ENCODE results near the gene SNRNP200. TPM values are rescaled to one million over a fixed set of nuclear protein-coding genes. Genes with fewer than 3 reads are reported as not detected.
A peak's percentile ranks its signal among the peaks of the same experiment; 100 is the strongest.

SNRNP200 gene
- total RNA-seq, 2 experiments from 2014 or later, result 79.3 to 216 TPM

- peak overlapping the region; percentile 86 for H3K4me2 ChIP-seq (ENCODE audit: low read length)
- peak; percentile 79 for DNase-seq (ENCODE audit: low spot score)
- H2AFZ ChIP-seq (ENCODE audit: low read length), result peak overlapping the region; percentile 48; the same call in 1 of the 2 replicates
- no peaks in the 10 kb centered on the region for H3K79me2 ChIP-seq (ENCODE audit: insufficient read depth, low read depth, low read length)
- no peaks in the 10 kb centered on the region for H4K20me1 ChIP-seq (ENCODE audit: insufficient read depth, low read length)
- peak overlapping the region; percentile 89 for H3K27ac ChIP-seq (ENCODE audit: low read depth, low read length, poor library complexity, severe bottlenecking)
- peaks cover 3% of the 10 kb centered on the region for H3K36me3 ChIP-seq (ENCODE audit: insufficient read depth, low read length)
- no peaks in the 10 kb centered on the region for H3K9me3 ChIP-seq (ENCODE audit: low read length)
- H3K4me3 ChIP-seq (ENCODE audit: low read depth, low read length, poor library complexity, severe bottlenecking), result peak overlapping the region; percentile 58
- ChIA-PET POLR2A (interaction anchor here (0.6 to 5.2 kb wide), 13 partner anchors 9 to 525 kb away, joined by 3 to 25 read pairs (median 5); partner anchors contain the start of gene STARD7), CTCF (ENCODE audit: unreplicated experiment) (interaction anchor here (0.8 to 1.5 kb wide), 3 partner anchors 23 to 94 kb away, joined by 3 read pairs; no protein-coding TSS in a partner anchor)
- TF ChIP-seq CTCF (conservative IDR thresholded peaks at IDR 0.05; ENCODE audit: low read length) (no peak), EZH2phosphoT487 (IDR thresholded peaks at IDR 0.05; ENCODE audit: borderline replicate concordance, low read depth, low read length) (no peak)
- intact Hi-C loops (cut with micrococcal nuclease; ENCODE audit: unreplicated experiment), result loop anchor here (1.0 to 5.0 kb wide), 3 partner anchors 23 to 100 kb away; partner anchors contain the start of gene TMEM127
- H3K4me1 ChIP-seq (ENCODE audit: insufficient read depth, low read length, poor library complexity, severe bottlenecking), result peaks cover 64% of the 10 kb centered on the region
- TSS peak; percentile 58 for BruUV-seq (replicated peaks)
- H3K9me2 ChIP-seq (ENCODE audit: insufficient read depth, low read length), result no peaks in the 10 kb centered on the region
Observed at GRCh38 chr2:96241900-96242611, 63.3 kb downstream of the SNRNP200 start.

GRCh38 chr2:96241227-96241626, 64.1 kb downstream of the SNRNP200 start:
- H3K36me3 ChIP-seq (ENCODE audit: insufficient read depth, low read length), result peaks cover 3% of the 10 kb centered on the region
- CTCF ChIA-PET (ENCODE audit: unreplicated experiment), result interaction anchor here (0.8 to 1.5 kb wide), 4 partner anchors 10 to 95 kb away, joined by 3 to 4 read pairs (median 3); no protein-coding TSS in a partner anchor
- H4K20me1 ChIP-seq (ENCODE audit: insufficient read depth, low read length), result no peaks in the 10 kb centered on the region
- H3K4me1 ChIP-seq (ENCODE audit: insufficient read depth, low read length, poor library complexity, severe bottlenecking), result peaks cover 58% of the 10 kb centered on the region
- H3K9me3 ChIP-seq (ENCODE audit: low read length), result no peaks in the 10 kb centered on the region
- BruUV-seq (replicated peaks), result no TSS peak
- TF ChIP-seq EZH2phosphoT487 (IDR thresholded peaks at IDR 0.05; ENCODE audit: borderline replicate concordance, low read depth, low read length), result no peak
- peak; percentile 71 for TF ChIP-seq CTCF (conservative IDR thresholded peaks at IDR 0.05; ENCODE audit: low read length)
- POLR2A ChIA-PET, result interaction anchor here (0.6 to 5.2 kb wide), 11 partner anchors 8 to 526 kb away, joined by 3 to 25 read pairs (median 5); partner anchors contain the start of gene STARD7
- H2AFZ ChIP-seq (ENCODE audit: low read length), result peak overlapping the region; percentile 48; the same call in 1 of the 2 replicates
- intact Hi-C loops (cut with micrococcal nuclease; ENCODE audit: unreplicated experiment), result loop anchor here (1.0 to 5.0 kb wide), 3 partner anchors 24 to 99 kb away; partner anchors contain the start of gene TMEM127
- H3K4me2 ChIP-seq (ENCODE audit: low read length), result peak overlapping the region; percentile 86
- DNase-seq (ENCODE audit: low spot score), result peak; percentile 72
- peak overlapping the region; percentile 89 for H3K27ac ChIP-seq (ENCODE audit: low read depth, low read length, poor library complexity, severe bottlenecking)
- no peaks in the 10 kb centered on the region for H3K9me2 ChIP-seq (ENCODE audit: insufficient read depth, low read length)
- no peaks in the 10 kb centered on the region for H3K79me2 ChIP-seq (ENCODE audit: insufficient read depth, low read depth, low read length)
- H3K4me3 ChIP-seq (ENCODE audit: low read depth, low read length, poor library complexity, severe bottlenecking), result peak overlapping the region; percentile 58
